IPS-15b (cell line): ENCODE data around the gene CNFN.

Experiments used
- H3K27me3 ChIP-seq: one replicate; pipeline ENCODE4 v1.6.1; 2013; ENCODE audit warnings: low read length; ENCODE audit not compliant: control insufficient read depth, insufficient read depth
- H3K36me3 ChIP-seq: one replicate; pipeline ENCODE4 v1.6.1; 2013; ENCODE audit warnings: low read length; ENCODE audit not compliant: control insufficient read depth, insufficient read depth
- H3K4me1 ChIP-seq: one replicate; pipeline ENCODE4 v1.6.1; 2013; ENCODE audit warnings: mild to moderate bottlenecking, low read length; ENCODE audit not compliant: control insufficient read depth, insufficient read depth
- H3K4me3 ChIP-seq: one replicate; pipeline ENCODE4 v1.5.1; 2013; ENCODE audit warnings: low read depth, low read length
- H3K9ac ChIP-seq: one replicate; pipeline ENCODE4 v1.6.1; 2013; ENCODE audit warnings: low read depth, mild to moderate bottlenecking, low read length
- H3K9me3 ChIP-seq: one replicate; pipeline ENCODE4 v1.6.1; 2013; ENCODE audit warnings: mild to moderate bottlenecking, low read length; ENCODE audit not compliant: control insufficient read depth, insufficient read depth

Gene CNFN, protein sequence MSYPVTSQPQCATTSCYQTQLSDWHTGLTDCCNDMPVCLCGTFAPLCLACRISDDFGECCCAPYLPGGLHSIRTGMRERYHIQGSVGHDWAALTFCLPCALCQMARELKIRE

DNA sequence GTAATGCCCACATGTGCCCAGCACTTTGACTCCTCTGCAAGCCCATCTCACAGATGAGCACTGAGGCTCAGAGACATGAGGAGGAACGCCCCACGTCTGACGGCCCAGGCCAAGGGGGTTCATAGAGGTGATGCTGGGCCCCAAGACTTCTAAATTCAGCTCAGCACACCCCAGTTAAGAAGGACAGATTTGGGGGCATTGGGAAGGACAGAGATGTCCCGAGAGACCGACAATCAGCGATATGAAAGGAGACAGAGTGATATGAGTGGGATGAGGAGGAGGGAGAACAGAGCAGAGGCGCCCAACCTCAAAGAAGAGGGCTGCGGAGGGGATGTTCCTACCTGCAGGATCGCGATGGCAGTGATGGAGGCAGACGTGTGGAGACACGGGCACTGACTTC, at the start of gene CNFN:
Gene CNFN, minus strand, starts transcription at position 399 of the 400 bp plus-strand sequence. CDS start 1,260 bp downstream, outside the sequence.
- peaks cover 21% of the 10 kb centered on the region for H3K27me3 ChIP-seq

DNA sequence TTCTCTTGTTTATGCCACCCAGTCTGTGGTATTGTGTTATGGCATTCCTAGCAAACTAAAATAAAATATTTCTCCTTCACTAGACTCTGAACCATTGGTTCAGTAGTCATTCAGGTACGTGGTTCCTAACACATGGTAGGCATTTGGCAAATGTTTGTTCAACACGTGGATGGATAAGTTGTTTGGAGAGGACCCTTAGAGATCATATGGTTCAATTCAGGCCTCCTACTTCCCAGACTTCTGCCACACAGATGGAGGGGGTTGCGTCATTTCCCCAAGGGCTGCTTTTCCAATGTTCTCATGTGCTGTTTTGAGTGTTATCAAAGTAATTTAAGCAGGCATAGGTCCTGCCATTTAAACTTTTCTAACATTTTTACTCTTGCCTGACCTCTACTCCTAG, 45.9 kb upstream of the CNFN start:
- peaks cover 2% of the 10 kb centered on the region for H3K27me3 ChIP-seq
- no peaks in the 10 kb centered on the region for H3K9me3 ChIP-seq

More for the DNA sequence above, at the start of gene CNFN:
- no peaks in the 10 kb centered on the region for H3K36me3 ChIP-seq
- no peaks in the 10 kb centered on the region for H3K9me3 ChIP-seq
- peaks cover 2% of the 10 kb centered on the region for H3K4me1 ChIP-seq
- peak within 1 kb of the TSS; percentile 22 for H3K4me3 ChIP-seq
- no peak within 1 kb of the TSS for H3K9ac ChIP-seq

DNA sequence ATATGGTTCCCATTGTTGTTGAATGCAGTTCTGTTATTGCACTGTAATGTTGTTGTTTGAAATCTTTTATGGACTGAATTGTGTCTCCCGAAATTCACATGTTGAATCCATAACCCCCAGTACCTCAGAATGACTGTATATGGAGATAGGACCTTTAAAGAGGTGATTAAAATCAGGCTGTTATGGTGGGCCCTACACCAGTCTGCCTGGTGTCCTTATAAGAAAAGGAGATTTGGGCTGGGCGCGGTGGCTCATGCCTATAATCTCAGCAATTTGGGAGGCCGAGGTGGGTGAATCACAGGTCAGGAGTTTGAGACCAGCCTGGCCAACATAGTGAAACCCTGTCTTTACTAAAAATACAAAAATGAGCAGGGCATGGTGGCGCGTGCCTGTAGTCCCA, 45.2 kb upstream of the CNFN start:
- Histone ChIP-seq H3K4me1 (peaks cover 2% of the 10 kb centered on the region), H3K9me3 (no peaks in the 10 kb centered on the region), H3K27me3 (peaks cover 2% of the 10 kb centered on the region), H3K9ac (no peak overlapping the region), H3K4me3 (no peak overlapping the region), H3K36me3 (no peaks in the 10 kb centered on the region)

More for the DNA sequence above, 45.9 kb upstream of the CNFN start:
- Histone ChIP-seq H3K4me1 (peaks cover 2% of the 10 kb centered on the region), H3K4me3 (no peak overlapping the region), H3K9ac (no peak overlapping the region), H3K36me3 (no peaks in the 10 kb centered on the region)

DNA sequence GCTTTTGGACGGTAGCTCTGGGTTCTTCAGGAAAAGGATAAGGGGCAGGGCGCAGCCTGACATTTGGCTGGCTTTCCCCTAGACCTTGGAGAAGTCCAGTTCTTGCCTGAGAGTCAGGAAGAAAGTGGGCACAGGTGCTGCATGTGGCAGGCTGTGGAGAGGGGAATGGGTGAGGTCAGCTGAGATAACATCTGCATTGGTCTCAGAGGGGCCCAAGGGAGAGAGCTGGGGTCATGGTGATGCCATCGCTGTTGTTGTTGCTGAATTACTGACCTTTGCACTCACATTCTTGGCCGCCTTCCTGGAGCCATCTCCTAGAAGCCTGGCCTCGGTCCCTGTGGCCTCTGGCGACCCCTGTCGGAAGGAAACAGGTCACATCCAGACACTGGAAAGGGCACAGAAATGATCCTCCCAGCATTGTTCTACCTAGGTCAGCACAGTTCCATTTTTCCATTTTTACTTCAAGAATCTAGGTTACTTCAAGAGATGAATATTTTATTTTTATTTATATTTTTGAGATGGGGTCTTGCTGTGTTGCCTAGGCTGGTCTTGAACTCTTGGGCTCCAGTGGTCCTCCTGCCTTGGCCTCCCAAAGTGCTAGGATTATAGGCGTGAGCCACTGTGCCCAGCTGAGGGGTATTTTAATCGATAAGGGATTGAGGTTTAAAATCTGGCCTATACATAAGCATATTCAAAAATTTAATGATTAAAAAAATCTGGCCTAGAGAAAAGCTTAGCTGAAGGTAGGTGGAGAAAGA, 43.6 kb upstream of the CNFN start:
- Histone ChIP-seq H3K9ac (no peak overlapping the region), H3K36me3 (no peaks in the 10 kb centered on the region)

DNA sequence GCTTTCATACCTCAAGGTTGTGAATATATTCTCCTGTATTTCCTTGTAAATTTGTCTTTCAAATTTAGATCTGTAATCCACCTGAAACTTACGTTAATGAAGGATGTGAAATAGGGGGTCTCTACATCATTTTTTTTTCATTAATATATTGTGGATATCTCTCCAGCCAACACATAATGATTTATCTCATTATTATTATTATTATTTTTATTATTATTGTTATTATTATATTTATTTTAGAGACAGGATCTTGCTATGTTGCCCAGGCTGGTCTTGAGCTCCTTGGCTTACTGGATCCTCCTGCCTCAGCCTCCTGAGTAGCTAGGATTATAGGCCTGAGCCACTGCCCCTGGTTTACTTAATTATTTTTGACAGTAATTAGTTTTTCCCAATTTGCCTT, 41.4 kb upstream of the CNFN start:
- Histone ChIP-seq H3K27me3 (peaks cover 13% of the 10 kb centered on the region), H3K36me3 (no peaks in the 10 kb centered on the region)

More for the DNA sequence above, 43.6 kb upstream of the CNFN start:
- Histone ChIP-seq H3K27me3 (peaks cover 2% of the 10 kb centered on the region), H3K9me3 (no peaks in the 10 kb centered on the region), H3K4me1 (peaks cover 2% of the 10 kb centered on the region), H3K4me3 (no peak overlapping the region)

DNA sequence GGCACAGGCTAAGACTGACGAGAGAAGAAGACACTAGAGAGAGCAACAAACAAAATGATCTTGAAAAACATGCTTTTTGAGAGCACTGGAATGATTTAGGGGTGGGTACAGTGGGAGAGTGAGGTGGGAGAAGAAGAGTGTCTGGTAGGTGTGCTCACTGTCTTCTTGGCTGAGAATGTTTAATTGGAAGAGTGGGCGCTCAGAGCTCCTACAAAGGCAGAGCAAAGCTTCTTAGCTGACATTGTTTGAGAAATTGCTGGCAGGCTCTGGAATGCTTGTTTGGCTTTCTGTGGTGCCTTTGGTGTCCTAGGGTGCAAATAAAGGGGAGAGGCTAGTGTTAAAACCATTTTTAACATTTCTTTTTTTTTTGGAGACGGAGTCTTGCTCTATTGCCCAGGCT, 38.6 kb upstream of the CNFN start:
- no peaks in the 10 kb centered on the region for H3K36me3 ChIP-seq
- no peak overlapping the region for H3K9ac ChIP-seq

More for the DNA sequence above, 41.4 kb upstream of the CNFN start:
- Histone ChIP-seq H3K9me3 (no peaks in the 10 kb centered on the region), H3K4me1 (peaks cover 2% of the 10 kb centered on the region), H3K9ac (no peak overlapping the region), H3K4me3 (no peak overlapping the region)

DNA sequence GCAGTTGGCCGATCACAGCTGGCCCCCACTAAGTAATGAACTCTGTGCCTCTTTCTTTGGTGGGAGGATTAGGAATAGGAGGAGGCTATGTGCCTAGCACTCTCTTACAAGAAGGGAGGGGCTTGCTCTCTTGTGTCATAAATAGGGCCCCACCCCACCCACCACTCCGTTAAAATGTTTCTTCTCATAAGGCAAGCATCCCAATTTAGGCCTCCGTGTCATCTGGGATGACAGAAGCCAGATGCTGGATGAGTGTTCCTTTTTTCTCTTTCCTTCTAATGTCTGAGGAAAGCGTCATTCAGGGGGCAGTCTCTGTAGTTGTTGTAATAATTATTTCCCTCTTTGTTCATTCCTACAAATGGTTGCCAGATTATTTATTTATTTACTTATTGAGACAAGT, 37.2 kb upstream of the CNFN start, which contains the start of gene LIPE:
Gene LIPE, minus strand, starts transcription at position 76 of the 400 bp plus-strand sequence. CDS start 239 bp downstream, outside the sequence.
- peaks cover 10% of the 10 kb centered on the region for H3K4me1 ChIP-seq
- no peak within 1 kb of the TSS for H3K9ac ChIP-seq
- peaks cover 40% of the 10 kb centered on the region for H3K27me3 ChIP-seq
- H3K4me3 ChIP-seq, result no peak within 1 kb of the TSS
- no peaks in the 10 kb centered on the region for H3K36me3 ChIP-seq
- H3K9me3 ChIP-seq, result no peaks in the 10 kb centered on the region

More for the DNA sequence above, 38.6 kb upstream of the CNFN start:
- H3K27me3 ChIP-seq, result peaks cover 33% of the 10 kb centered on the region
- no peak overlapping the region for H3K4me3 ChIP-seq
- peaks cover 7% of the 10 kb centered on the region for H3K4me1 ChIP-seq
- no peaks in the 10 kb centered on the region for H3K9me3 ChIP-seq

DNA sequence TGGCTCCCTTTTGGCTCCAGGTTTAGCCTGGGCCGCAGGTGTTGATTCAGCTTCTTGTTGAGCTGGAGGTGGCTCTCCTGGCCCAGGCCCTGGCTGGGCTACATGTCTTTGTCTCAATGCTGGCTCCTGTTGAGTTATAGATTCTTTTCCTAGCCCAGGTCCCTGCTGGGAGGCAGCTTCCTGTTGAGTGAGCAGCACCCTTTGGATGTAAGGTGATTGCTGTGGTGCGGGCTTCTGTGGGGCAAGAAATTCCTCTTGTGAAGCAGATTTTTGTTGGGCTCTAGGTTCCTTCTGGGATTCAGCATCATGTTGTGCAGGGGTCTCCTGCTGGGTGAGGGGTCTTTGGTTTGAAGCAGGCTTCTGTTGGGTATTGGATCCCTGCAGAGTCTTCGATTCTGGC, 36.5 kb upstream of the CNFN start:
- H3K36me3 ChIP-seq, result no peaks in the 10 kb centered on the region
- no peak overlapping the region for H3K4me3 ChIP-seq
- no peaks in the 10 kb centered on the region for H3K9me3 ChIP-seq
- H3K27me3 ChIP-seq, result peaks cover 46% of the 10 kb centered on the region
- no peak overlapping the region for H3K9ac ChIP-seq
- H3K4me1 ChIP-seq, result peaks cover 11% of the 10 kb centered on the region

DNA sequence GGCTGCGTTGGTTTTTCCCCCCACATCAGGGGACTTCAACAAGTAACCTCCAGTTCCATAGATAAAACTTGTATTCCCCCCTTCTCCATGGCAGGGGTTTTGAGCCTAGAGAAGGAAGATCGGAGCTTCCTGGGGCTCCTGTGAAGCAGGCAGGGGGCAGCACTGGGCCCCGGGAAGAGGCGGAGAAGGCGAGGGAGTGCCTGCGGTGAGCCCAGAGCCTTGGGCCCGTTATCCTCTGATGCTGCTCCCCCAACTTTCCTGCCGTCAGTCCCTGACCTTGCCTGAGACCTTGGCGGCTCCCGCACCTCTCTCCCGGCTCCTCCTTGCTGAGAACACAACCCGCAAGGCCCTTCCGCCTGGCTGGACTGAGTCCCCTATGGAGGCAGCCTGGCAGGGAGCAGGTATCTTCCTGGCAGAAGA, 34.6 kb upstream of the CNFN start:
- Histone ChIP-seq H3K4me3 (no peak overlapping the region), H3K27me3 (peaks cover 56% of the 10 kb centered on the region), H3K9me3 (no peaks in the 10 kb centered on the region), H3K4me1 (peaks cover 11% of the 10 kb centered on the region), H3K36me3 (no peaks in the 10 kb centered on the region), H3K9ac (no peak overlapping the region)

DNA sequence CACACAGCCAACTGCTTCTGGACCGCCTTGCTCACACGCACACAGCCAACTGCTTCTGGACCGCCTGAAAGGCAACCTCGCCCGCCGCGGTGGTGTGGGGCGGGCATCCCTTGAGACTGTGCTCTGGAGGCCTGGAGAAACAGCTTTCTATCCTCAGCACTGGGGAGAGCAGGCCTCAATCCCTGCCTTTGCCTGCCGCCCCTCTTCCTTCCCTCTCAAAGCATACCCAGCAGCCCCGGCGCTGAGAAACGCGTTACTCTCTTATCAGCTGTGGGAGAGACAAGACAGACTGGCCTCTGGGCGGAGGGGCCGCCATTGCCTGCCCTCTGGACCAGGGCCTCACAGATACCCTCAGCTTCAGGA, 34.2 kb upstream of the CNFN start:
- no peak overlapping the region for H3K4me3 ChIP-seq
- H3K27me3 ChIP-seq, result peaks cover 56% of the 10 kb centered on the region
- no peak overlapping the region for H3K9ac ChIP-seq
- H3K4me1 ChIP-seq, result peaks cover 11% of the 10 kb centered on the region
- H3K36me3 ChIP-seq, result no peaks in the 10 kb centered on the region
- no peaks in the 10 kb centered on the region for H3K9me3 ChIP-seq

DNA sequence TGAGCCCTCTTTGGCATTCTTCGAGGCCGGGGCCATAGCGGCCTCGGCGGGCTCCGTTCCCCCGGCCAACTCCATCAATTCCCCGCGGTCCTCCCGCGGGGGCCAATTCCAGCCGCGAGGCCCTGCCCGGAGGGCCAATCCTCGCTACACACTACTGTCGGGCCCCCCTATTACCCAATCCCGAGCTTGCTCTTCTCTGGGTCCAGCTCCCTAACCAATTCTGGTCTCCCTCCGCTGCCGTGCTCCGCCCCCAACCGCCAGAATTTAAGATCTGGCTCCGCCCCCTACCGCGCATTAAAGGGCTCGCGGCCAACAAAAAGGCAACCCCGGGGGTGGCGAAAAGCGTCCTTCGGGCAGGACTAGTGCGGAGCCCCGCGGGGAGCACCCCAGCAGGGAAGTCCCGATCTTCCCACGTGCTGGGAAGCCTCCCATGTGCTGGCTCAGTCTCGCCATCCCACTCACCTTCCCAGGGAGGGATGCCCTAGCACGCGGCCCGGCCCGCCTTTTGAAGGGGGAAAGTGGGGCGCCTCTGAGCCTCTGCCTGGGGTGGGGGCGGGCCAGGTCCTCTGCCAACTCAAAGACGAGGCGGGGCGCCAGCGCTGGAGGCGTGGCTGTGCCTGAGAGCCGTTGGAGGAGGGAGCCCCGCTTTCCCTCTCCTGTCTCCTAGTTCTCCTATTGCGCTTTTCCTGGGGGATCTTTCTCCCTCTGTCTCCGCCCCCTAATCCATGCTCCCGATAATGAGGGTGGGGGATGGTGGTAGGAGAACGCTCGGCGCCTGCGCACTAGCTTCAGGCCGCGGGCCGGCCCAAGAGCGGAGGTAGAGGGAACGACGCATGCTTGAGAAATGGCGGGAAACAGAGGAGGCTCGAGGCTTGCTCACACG, 33.6 kb upstream of the CNFN start:
- peak overlapping the region; percentile 91 for H3K4me3 ChIP-seq
- peaks cover 11% of the 10 kb centered on the region for H3K4me1 ChIP-seq
- H3K36me3 ChIP-seq, result no peaks in the 10 kb centered on the region
- peaks cover 56% of the 10 kb centered on the region for H3K27me3 ChIP-seq
- peak overlapping the region; percentile 54 for H3K9ac ChIP-seq
- H3K9me3 ChIP-seq, result no peaks in the 10 kb centered on the region
